Myocyte (in vitro differentiated cells): Measurements from ENCODE around the gene MKNK2. TPM values are rescaled to one million over a fixed set of nuclear protein-coding genes. Genes with fewer than 3 reads are reported as not detected.

Experiments
- DNase-seq: peaks from one replicate; pipeline ENCODE4 v3.0.0-alpha.2; 2012; ENCODE audit warnings: low read depth
- total RNA-seq: library from RNA; depleted of rRNA; stranded (reverse); fragments of >200 nt; gene quantifications from 2 replicates; pipeline ENCODE4 v1.2.3, GENCODE V29; 2014

MKNK2 gene
- total RNA-seq, 1 donor from 2014 or later: 35.3 TPM

- no peak for DNase-seq
These were observed 17.8 kb downstream of the MKNK2 start for GRCh38 chr19:2033115-2033824.

- DNase-seq: peak; percentile 96
These were observed 18.6 kb downstream of the MKNK2 start for GRCh38 chr19:2032296-2032941.

- no peak for DNase-seq
These were observed 23.7 kb downstream of the MKNK2 start for GRCh38 chr19:2027361-2027760.

GRCh38 chr19:2026770-2027169, 24.3 kb downstream of the MKNK2 start:
- no peak for DNase-seq

DNA sequence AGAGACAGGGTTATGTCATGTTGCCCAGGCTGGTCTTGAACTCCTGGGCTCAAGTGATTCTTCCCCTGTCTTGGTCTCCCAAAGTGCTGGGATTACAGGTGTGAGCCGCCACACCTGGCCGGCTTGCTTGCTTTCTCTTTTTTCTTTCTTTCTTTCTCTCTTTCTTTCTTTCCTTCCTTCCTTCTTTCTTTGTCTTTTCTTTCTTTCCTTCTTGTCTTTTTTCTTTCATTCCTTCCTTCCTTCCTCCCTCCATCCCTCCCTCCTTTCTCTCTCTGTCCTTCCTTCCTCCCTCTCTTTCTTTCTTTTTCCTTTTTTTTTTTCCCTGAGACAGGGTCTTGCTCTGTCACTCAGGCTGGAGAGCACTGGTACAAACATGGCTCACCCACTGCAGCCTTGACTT, 28.8 kb downstream of the MKNK2 start:
- no peak for DNase-seq

DNA sequence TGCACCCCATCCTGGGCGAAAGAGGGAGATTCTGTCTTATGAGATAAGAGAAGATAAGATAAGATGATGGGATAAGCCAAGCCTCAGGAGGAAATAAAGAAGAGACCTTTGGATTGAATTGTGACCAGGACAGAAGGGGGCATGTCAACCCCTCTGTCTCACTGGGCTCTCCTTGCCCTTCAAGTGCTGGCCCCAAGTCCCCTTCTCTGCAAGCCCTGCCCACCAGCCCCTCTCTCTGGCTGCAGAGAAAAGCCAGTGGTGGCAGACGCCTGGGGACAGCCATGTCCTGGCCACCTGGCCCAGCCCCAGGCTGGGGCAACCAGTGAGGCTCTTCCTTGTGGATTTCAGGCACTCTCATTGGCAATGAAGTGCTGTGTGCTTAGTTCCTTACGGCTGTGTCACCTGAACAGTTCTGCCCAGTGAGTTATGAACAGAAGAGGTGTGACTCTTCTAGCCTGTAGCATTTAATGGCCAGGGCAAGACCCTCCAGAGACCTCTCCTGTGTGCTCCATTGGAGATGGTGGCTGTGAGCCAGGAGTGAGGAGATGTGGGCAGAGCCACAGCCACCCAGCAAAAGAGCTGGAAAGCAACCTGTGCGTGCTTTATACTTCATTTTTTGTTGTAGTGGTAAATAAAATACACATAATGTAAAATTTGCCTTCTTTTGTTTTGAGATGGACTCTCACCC, 29.4 kb downstream of the MKNK2 start:
- DNase-seq: no peak

- DNase-seq: no peak
These were observed 32.3 kb downstream of the MKNK2 start for GRCh38 chr19:2018752-2019151.

DNA sequence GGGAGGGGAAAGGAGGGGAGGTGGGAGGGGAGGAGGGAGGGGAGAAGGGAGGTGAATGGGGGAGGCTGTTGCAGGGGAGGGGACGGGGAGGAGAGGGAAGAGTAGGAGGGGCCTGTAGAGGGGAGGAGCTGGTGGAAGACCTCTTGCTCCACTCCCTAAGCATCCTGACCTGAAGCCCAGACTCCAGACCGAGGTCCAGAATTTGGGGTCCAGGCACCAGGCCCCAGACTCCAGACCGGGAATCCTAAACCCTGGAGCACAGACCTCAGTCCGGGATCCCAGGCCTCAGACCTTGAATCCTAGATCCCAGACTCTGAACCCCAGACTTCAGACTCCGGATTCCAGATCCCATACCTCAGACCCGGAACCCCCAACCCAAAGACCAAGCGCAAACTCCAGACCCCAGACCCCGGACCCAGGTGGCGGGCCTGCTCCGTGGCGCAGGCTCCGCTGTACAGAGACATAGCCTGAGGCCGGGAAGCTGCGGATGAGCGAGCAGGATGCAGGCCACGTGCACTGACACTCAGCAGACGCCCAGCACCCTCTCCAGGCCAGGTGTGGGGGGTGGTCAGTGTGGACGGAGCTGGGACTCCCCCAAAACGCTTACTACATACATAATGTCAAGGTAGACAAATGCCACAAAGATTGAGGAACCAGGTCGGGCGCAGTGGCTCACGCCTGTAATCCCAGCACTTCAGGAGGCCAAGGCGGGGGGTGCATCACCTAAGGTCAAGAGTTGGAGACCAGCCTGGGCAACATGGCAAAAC, 34.8 kb downstream of the MKNK2 start:
- peak; percentile 62 for DNase-seq

DNA sequence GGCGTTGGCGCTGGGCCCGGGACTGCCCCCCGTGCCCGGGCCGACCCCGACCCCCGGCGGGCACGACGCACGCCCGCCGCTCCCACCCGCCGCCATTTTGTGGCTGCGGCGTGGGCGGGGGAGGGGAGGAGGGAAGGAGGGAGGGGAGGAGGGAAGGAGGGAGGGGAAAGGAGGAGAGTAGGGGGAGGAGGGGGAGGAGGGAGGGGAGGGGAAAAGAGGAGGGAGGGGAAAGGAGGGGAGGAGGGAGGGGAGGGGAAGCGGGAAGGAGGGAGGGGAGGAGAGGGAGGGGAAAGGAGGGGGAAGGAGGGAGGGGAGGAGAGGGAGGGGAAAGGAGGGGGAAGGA, 35.5 kb downstream of the MKNK2 start, which contains the start of gene BTBD2:
BTBD2 (minus strand) TSS at position 107 of the 343 bp plus-strand sequence; CDS start at position 96, 11 bp downstream.
- peak; percentile 61 for DNase-seq

DNA sequence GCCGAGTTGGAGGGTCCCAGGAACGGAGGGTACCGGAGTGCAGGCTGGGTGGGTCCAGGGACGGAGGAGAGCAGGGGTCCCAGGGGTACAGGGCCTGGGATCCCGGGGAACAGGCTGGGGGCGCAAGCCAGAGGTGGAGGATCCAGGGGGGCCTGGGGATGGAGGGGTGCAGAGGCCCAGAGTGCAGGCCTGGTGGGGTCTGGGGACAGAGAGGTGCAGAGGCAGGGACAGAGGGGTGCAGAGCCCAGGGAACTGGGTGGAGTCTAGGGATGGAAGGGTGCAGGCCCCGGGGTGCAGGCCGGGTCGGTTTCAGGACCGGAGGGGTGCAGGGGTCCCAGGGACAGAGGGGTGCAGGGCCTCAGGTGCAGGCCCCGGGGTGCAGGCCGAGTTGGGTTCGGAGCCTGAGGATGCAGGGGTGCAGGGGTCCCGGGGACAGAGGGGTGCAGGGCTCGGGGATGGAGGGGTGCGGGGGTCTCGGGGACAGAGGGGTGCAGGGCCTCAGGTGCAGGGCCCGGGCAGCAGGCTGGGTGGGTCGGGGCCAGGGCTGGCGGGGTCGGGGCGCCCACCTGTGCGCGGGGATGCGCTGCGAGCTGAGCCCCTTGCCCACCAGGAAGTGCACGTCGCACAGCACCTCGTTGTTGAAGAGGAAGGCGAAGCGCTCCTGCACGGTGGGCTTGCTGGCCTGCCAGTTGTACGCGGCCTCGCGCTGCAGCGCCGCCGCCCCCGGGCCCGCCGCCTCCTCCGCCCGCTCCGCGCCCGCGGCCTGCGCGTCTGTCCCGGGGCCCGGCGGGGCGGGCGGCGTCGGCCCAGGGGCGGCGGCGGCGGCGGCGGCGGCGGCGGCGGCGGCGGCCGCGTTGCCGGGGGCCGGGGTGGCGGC, 36.1 kb downstream of the MKNK2 start:
- no peak for DNase-seq

GRCh38 chr19:2014131-2014571, 36.9 kb downstream of the MKNK2 start:
- DNase-seq: no peak

DNA sequence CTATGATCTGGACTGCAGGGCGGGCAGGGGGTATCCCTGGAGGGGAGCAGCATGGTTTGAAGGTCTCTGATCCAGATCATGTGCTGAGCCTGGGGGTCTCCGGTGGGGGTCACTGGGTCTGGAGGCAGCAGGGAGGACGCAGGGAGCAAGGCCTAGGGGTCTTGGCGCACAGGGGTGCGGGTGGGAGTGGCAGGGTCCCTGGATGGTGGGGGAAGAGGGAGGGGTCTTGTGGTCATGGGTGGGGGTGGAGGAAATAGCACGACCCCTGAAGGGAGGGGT, 37.4 kb downstream of the MKNK2 start:
- DNase-seq: no peak

- no peak for DNase-seq
These were observed 37.9 kb downstream of the MKNK2 start for GRCh38 chr19:2012941-2013682.

DNA sequence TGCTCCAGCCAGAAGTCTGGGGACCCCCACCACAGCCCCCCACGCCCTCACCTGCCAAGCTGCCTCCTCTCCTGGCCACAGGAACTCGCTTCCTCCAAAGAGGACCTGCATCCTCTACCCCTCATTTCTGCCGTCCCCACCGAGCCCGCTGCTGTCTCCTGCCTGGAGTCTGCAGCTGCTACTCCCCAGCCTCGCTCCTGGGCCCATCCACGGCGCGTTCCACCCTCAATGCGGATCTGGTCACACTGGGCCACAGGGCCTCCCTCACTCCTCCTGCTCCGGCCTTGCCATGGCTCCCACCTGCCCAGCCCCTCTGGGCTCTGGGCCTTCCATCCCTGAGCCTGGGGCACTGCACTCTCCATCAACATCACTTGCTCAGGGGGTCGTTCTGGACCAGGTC, 39.9 kb downstream of the MKNK2 start:
- DNase-seq: no peak

GRCh38 chr19:2010135-2010668, 40.8 kb downstream of the MKNK2 start:
- DNase-seq: no peak

DNA sequence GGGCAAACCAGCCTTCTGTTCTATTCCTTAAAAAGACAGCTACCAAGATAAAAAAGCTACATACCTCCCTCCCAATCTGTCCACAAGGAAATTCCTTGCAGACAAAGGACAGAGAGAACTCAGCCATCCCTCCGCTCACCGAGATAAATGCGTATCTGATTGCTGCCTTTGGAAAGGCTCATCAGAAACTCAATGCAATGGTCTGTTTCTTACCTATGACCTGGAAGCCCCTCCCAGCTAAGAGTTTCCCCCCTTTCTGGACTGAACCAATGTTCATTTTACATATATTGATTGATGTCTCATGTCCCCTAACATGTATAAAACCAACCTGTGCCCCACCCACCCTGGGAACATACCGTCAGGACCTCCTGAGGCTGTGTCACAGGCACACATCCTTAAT, 47.2 kb downstream of the MKNK2 start:
- no peak for DNase-seq

GRCh38 chr19:1999856-2000515, 51.1 kb downstream of the MKNK2 start:
- no peak for DNase-seq

- DNase-seq: no peak
These were observed 52.0 kb downstream of the MKNK2 start for GRCh38 chr19:1998712-1999708.
